GM12878 (cell line): Measurements from ENCODE around the gene MRPL55.

ENCODE experiments used
- CHD2 ChIP-seq: IDR thresholded peaks from 2 replicates; pipeline ENCODE4 v1.6.1; 2011; ENCODE audit warnings: low read depth, low read length, improper control_type of control experiment, borderline replicate concordance
- EP300 ChIP-seq, 2 experiments: fragments of 150-350 bp in 1 of 2; IDR thresholded peaks; 2 replicates each; pipeline ENCODE4 v1.6.1; 2011 to 2012; ENCODE audit warnings: low read depth in 2 of 2, low read length in 2 of 2, borderline replicate concordance in 1 of 2, improper control_type of control experiment in 1 of 2, inconsistent platforms in 1 of 2; ENCODE audit not compliant: control insufficient read depth in 1 of 2
- RCOR1 ChIP-seq: conservative IDR thresholded peaks from 2 replicates; pipeline ENCODE4 v1.6.1; 2012; ENCODE audit warnings: low read depth, low read length, improper control_type of control experiment
- SP1 ChIP-seq: IDR thresholded peaks from one replicate; pipeline ENCODE4 v1.6.1; 2011; ENCODE audit warnings: low read depth, low read length
- TAF1 ChIP-seq: IDR thresholded peaks from 2 replicates; pipeline ENCODE4 v1.6.1; 2011; ENCODE audit warnings: mild to moderate bottlenecking, low read depth, low read length, borderline replicate concordance
- TCF7 ChIP-seq: IDR thresholded peaks from 2 replicates; pipeline ENCODE4 v1.6.1; 2014; ENCODE audit warnings: antibody characterized with exemption, borderline replicate concordance
- ZSCAN29 ChIP-seq: fragments of 450-650 bp; IDR thresholded peaks from 2 replicates; pipeline ENCODE4 v1.6.1; 2017; ENCODE audit warnings: mild to moderate bottlenecking, moderate library complexity
- TF ChIP-seq, protein P1 (sequence below), 3 experiments: IDR thresholded peaks in 2 of 3; conservative IDR thresholded peaks in 1 of 3; 2 replicates each; pipeline ENCODE4 v1.5.1; 2011; ENCODE audit warnings: low read depth in 3 of 3, low read length in 3 of 3, mild to moderate bottlenecking in 3 of 3, control low read depth in 2 of 3, moderate library complexity in 2 of 3, inconsistent platforms in 1 of 3, mixed read lengths in 1 of 3; ENCODE audit not compliant: control insufficient read depth in 2 of 3, insufficient read depth in 1 of 3; ENCODE audit errors: extremely low read depth in 1 of 3

- TF ChIP-seq EP300 (IDR thresholded peaks at IDR 0.05; ENCODE audit: borderline replicate concordance in 1 of 2, control insufficient read depth in 1 of 2, low read depth in 2 of 2, low read length in 2 of 2) (no peak), TAF1 (no peak), SP1 (no peak), CHD2 (no peak), TCF7 (no peak), RCOR1 (no peak), ZSCAN29 (no peak)
- TF ChIP-seq, protein P1, sequence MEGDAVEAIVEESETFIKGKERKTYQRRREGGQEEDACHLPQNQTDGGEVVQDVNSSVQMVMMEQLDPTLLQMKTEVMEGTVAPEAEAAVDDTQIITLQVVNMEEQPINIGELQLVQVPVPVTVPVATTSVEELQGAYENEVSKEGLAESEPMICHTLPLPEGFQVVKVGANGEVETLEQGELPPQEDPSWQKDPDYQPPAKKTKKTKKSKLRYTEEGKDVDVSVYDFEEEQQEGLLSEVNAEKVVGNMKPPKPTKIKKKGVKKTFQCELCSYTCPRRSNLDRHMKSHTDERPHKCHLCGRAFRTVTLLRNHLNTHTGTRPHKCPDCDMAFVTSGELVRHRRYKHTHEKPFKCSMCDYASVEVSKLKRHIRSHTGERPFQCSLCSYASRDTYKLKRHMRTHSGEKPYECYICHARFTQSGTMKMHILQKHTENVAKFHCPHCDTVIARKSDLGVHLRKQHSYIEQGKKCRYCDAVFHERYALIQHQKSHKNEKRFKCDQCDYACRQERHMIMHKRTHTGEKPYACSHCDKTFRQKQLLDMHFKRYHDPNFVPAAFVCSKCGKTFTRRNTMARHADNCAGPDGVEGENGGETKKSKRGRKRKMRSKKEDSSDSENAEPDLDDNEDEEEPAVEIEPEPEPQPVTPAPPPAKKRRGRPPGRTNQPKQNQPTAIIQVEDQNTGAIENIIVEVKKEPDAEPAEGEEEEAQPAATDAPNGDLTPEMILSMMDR (IDR thresholded peaks at IDR 0.05 in 2 of 3, conservative IDR thresholded peaks at IDR 0.05 in 1 of 3; ENCODE audit: control insufficient read depth in 2 of 3, extremely low read depth in 1 of 3, insufficient read depth in 1 of 3, low read depth in 3 of 3, low read length in 3 of 3), result no peak
Measured at GRCh38 chr1:228145463-228146416, 36.6 kb upstream of the MRPL55 start.
